Upper lobe of left lung (tissue), 6 donors: ENCODE results near the gene SYNDIG1L. TPM values are rescaled to one million over a fixed set of nuclear protein-coding genes. Genes with fewer than 3 reads are reported as not detected.

Experiments
- ATAC-seq, 2 donors: fragments of 200-7000 bp; cut with Tn5 transposase; one replicate each; pipeline ENCODE4 v1.9.1; 2022; ENCODE audit warnings: mild to moderate bottlenecking in 2 of 2, moderate library complexity in 2 of 2; ENCODE audit not compliant: low FRiP score in 2 of 2
- DNase-seq, 2 donors: peaks; one replicate each; pipeline ENCODE4 v3.0.0-alpha.2; 2019 to 2020
- H3K27ac ChIP-seq, 4 donors: fragments of 200-600 bp; sonication (generic); one replicate each; pipeline ENCODE4 v1.5.1; 2016 to 2019
- H3K27me3 ChIP-seq, 4 donors: fragments of 200-600 bp; sonication (generic); one replicate each; pipeline ENCODE4 v1.5.1; 2017 to 2019
- H3K36me3 ChIP-seq, 4 donors: fragments of 200-600 bp; sonication (generic); one replicate each; pipeline ENCODE4 v1.5.1; 2016 to 2019
- H3K4me1 ChIP-seq, 4 donors: fragments of 200-600 bp; sonication (generic); one replicate each; pipeline ENCODE4 v1.5.1; 2018 to 2019
- H3K4me3 ChIP-seq, 4 donors: fragments of 200-600 bp; sonication (generic); one replicate each; pipeline ENCODE4 v1.5.1; 2017 to 2019; ENCODE audit warnings: mild to moderate bottlenecking in 2 of 4, moderate library complexity in 1 of 4
- H3K9me3 ChIP-seq, 4 donors: fragments of 200-600 bp; sonication (generic); one replicate each; pipeline ENCODE4 v1.5.1; 2018 to 2019
- EP300 ChIP-seq, 4 donors: sonication (generic); formaldehyde crosslinking; IDR thresholded peaks; one replicate each; pipeline ENCODE4 v1.5.1; 2017; ENCODE audit warnings: antibody characterized with exemption in 4 of 4, control low read depth in 2 of 4
- POLR2A ChIP-seq, 4 donors: fragments of 450-650 bp; IDR thresholded peaks; one replicate each; pipeline ENCODE4 v1.5.1; 2016 to 2017; ENCODE audit warnings: antibody characterized with exemption in 4 of 4, mild to moderate bottlenecking in 2 of 4
- POLR2AphosphoS5 ChIP-seq, 2 donors: sonication (generic); formaldehyde crosslinking; IDR thresholded peaks; one replicate each; pipeline ENCODE4 v1.5.1; 2017; ENCODE audit warnings: antibody characterized with exemption in 2 of 2
- WGBS, 2 donors: methylation state at CpG; one replicate each; pipeline ENCODE4 v1.1.5; 2017 to 2018; 5-methylcytosine and 5-hydroxymethylcytosine counted together
- total RNA-seq, 6 donors: library from RNA; depleted of rRNA in 4 of 6; stranded (reverse); fragments of >200 nt in 4 of 6; gene quantifications; one replicate each; pipeline versions ENCODE4 v1.1.0 to v1.2.1, GENCODE V29; 2016 to 2021
- TF ChIP-seq, protein P1 (sequence below), 6 experiments: fragments of 450-650 bp in 4 of 6; fragments of 200-600 bp in 2 of 6; sonication (generic) in 2 of 6; IDR thresholded peaks; one replicate each; pipeline ENCODE4 v1.5.1; 2016 to 2019; ENCODE audit warnings: antibody characterized with exemption in 6 of 6
- donor health status: DM: no; HTN: no; CAD: no; lungs with moderate emphysema.
- donor health status: DM: no; HTN: yes; CAD: no; lungs with severe emphysema.

SYNDIG1L gene
- total RNA-seq, 6 donors from 2014 or later: 0.88 to 10.5 (median 2.8) TPM

DNA sequence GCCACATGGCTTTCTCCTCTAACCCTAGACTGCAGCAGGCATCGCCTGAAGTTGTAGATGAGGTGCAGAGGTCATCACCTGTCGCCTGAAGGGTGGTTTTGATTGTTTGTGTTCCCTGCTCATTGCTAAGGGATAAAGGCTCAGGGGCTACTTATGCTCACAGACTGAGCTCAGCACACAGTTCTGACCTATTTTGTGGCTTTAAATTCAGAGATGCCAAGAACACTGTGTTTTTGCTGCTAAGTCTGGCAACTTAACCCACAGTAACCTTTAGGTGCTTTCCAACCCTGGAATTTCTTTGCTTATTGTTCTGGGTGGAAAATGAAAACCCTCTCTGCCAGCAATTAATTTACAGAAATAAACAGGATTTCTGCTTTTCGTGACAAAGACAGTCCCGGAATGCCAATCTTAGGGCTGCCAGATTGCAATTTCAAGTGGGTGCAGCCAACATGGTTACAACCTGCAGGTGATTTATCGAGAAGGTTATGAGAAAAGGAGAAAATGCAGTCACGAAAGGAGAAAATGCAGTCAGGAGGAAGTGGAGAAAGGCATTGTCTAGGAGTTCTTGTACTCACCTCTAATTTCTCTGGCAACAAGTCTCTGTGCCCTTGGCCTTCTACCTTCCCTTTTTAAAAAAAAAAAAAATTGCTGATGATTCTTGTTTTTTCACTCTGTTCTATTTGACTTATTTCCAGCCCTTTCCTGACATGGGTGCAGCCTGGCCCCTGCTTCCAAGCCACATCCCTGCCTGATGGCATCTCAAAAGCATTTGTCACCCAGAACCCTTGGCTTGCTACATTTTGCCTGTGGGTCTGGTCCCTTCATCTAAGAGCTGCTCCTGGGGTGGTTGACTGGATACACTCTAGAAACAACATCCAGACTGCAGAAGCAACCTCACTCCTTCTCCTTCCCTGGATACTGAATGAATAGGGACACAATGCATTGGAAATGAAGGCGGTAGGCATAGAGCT lies 43.8 kb upstream of the SYNDIG1L start:
- Histone ChIP-seq H3K27me3 (no peaks in the 10 kb centered on the region), H3K36me3 (peaks cover 0 to 30% (median 22%) of the 10 kb centered on the region in 4 donors), H3K27ac (peak overlapping the region in 1 of 4 donors; percentile 2), H3K4me3 (no peak overlapping the region), H3K9me3 (no peaks in the 10 kb centered on the region), H3K4me1 (peaks cover 0 to 22% (median 14%) of the 10 kb centered on the region in 4 donors)
- 51 to 60% methylated on average over 7 of the region's 7 CpGs for WGBS, 2 donors
- ATAC-seq (no peak), DNase-seq (no peak)
- TF ChIP-seq POLR2A (IDR thresholded peaks at IDR 0.05) (no peak), POLR2AphosphoS5 (IDR thresholded peaks at IDR 0.05) (no peak)

DNA sequence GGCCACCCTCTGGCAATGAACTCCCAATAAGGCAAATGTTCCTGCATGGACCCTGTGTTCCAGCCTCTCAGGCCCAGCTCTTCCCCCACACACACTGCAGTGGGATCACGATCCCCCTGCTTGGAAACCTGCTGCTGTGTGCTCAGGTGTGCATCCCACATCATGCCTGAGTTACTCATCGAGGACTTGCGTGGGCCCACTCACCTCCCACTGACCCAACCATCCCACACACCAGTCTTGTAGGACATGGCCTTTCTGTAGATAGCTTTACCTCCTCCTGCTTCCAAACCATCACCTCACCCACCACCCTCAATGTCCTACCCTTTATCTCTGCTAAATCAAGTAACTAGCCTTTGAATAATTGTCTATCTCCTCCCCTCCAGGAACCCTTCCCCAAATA lies 42.5 kb upstream of the SYNDIG1L start:
- no peak for DNase-seq
- Histone ChIP-seq H3K4me3 (no peak overlapping the region), H3K4me1 (peaks cover 0 to 28% (median 14%) of the 10 kb centered on the region in 4 donors), H3K9me3 (no peaks in the 10 kb centered on the region), H3K27me3 (no peaks in the 10 kb centered on the region), H3K27ac (peak overlapping the region in 1 of 4 donors; percentile 49), H3K36me3 (peaks cover 0 to 19% (median 11%) of the 10 kb centered on the region in 4 donors)
- TF ChIP-seq EP300 (IDR thresholded peaks at IDR 0.05) (no peak), POLR2A (IDR thresholded peaks at IDR 0.05) (no peak), POLR2AphosphoS5 (IDR thresholded peaks at IDR 0.05) (no peak)
- TF ChIP-seq, protein P1, sequence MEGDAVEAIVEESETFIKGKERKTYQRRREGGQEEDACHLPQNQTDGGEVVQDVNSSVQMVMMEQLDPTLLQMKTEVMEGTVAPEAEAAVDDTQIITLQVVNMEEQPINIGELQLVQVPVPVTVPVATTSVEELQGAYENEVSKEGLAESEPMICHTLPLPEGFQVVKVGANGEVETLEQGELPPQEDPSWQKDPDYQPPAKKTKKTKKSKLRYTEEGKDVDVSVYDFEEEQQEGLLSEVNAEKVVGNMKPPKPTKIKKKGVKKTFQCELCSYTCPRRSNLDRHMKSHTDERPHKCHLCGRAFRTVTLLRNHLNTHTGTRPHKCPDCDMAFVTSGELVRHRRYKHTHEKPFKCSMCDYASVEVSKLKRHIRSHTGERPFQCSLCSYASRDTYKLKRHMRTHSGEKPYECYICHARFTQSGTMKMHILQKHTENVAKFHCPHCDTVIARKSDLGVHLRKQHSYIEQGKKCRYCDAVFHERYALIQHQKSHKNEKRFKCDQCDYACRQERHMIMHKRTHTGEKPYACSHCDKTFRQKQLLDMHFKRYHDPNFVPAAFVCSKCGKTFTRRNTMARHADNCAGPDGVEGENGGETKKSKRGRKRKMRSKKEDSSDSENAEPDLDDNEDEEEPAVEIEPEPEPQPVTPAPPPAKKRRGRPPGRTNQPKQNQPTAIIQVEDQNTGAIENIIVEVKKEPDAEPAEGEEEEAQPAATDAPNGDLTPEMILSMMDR (IDR thresholded peaks at IDR 0.05): no peak
- no peak for ATAC-seq
- 92 to 98% methylated on average over 3 of the region's 3 CpGs for WGBS, 2 donors

DNA sequence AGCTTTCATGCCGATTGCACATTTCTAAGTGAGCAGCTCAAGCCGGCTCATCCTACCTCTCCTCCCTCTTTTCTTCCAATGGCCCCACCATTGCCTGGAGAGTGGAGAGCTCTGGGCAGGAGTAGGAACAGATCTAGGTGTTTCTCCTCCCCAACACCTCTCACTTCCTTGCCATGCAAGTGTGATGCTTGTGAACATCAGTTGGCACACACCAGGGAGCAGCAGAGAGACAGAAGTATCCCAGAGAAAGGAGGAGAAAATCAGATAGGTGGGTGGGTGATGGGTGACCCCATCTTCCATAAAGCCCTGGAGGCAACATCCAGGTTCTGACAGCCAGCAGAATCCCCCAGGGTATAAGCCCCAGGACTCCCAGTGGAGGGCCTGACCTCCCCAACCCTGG lies 39.3 kb upstream of the SYNDIG1L start:
- TF ChIP-seq EP300 (IDR thresholded peaks at IDR 0.05): no peak
- TF ChIP-seq, protein P1 (IDR thresholded peaks at IDR 0.05): no peak
- no peak for TF ChIP-seq POLR2AphosphoS5 (IDR thresholded peaks at IDR 0.05)
- TF ChIP-seq POLR2A (IDR thresholded peaks at IDR 0.05): no peak
- H3K27me3 ChIP-seq: no peaks in the 10 kb centered on the region
- ATAC-seq: no peak
- peaks cover 0 to 6% (median 1%) of the 10 kb centered on the region in 4 donors for H3K36me3 ChIP-seq
- H3K4me3 ChIP-seq: no peak overlapping the region
- no peak for DNase-seq
- H3K4me1 ChIP-seq: peaks cover 0 to 33% (median 10%) of the 10 kb centered on the region in 4 donors
- H3K27ac ChIP-seq: no peak overlapping the region
- WGBS, 2 donors: 79 to 91% methylated on average over 2 of the region's 2 CpGs
- H3K9me3 ChIP-seq: no peaks in the 10 kb centered on the region

DNA sequence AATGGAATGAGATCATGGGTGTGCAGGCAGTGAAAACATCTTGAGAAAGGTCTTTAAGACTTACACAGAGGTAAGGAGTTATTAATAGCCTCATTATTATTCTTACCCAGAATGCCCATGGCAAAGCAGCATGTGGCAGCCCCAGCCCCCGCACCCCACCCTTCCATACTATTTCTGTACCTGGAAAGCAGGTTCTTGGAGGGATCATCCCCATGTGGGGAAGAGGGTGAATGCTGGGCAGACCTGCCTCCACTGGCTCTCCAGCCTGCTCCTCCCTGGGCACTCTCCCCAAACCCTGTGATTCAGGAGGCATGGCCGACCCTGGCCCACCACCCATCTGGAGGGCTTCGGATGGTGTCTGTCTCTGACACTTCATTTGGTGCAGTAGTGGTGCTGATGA lies 38.8 kb upstream of the SYNDIG1L start:
- no peak for DNase-seq
- WGBS, 2 donors: 67 to 93% methylated on average over 1 to 3 of the region's 3 CpGs
- Histone ChIP-seq H3K9me3 (no peaks in the 10 kb centered on the region), H3K36me3 (peaks cover 0 to 4% (median 0%) of the 10 kb centered on the region in 4 donors), H3K27ac (no peak overlapping the region), H3K27me3 (no peaks in the 10 kb centered on the region), H3K4me3 (no peak overlapping the region), H3K4me1 (peaks cover 0 to 28% (median 5%) of the 10 kb centered on the region in 4 donors)
- no peak for TF ChIP-seq EP300 (IDR thresholded peaks at IDR 0.05)
- TF ChIP-seq POLR2A (IDR thresholded peaks at IDR 0.05): no peak
- TF ChIP-seq, protein P1 (IDR thresholded peaks at IDR 0.05): no peak
- TF ChIP-seq POLR2AphosphoS5 (IDR thresholded peaks at IDR 0.05): no peak
- ATAC-seq: no peak

DNA sequence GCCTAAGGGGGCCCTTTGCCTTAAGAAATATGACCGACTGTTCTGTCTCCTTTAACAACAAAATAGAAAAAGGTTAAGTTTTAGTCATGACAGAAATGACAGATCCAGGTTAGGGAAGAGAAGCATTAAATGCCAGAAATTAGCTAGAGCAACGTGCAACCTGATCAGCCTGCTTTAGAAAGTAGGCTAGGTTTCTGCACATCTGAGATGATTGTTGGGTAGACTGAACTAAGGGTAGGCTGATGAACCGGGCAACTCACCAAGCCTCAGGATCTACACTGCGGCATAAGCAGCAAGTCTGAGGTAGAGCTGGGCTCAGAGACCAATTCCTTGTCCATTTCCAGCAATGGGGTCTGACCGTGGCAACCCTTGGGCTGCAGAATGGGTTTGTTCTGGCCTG lies 37.7 kb upstream of the SYNDIG1L start:
- 89 to 97% methylated on average over 4 to 5 of the region's 5 CpGs for WGBS, 2 donors
- DNase-seq: no peak
- Histone ChIP-seq H3K27ac (peak overlapping the region in 1 of 4 donors; percentile 43), H3K27me3 (no peaks in the 10 kb centered on the region), H3K4me3 (no peak overlapping the region), H3K36me3 (no peaks in the 10 kb centered on the region), H3K9me3 (no peaks in the 10 kb centered on the region), H3K4me1 (peaks cover 0 to 19% (median 0%) of the 10 kb centered on the region in 4 donors)
- ATAC-seq: no peak
- TF ChIP-seq POLR2A (IDR thresholded peaks at IDR 0.05): no peak
- TF ChIP-seq, protein P1 (IDR thresholded peaks at IDR 0.05): no peak
